Fibroblast of skin of right biceps (primary cell): ENCODE results near the gene NOS1AP.

ENCODE experiments used
- DNase-seq: peaks from one replicate; pipeline ENCODE4 v3.0.0-alpha.2; 2013

The NOS1AP gene

DNA sequence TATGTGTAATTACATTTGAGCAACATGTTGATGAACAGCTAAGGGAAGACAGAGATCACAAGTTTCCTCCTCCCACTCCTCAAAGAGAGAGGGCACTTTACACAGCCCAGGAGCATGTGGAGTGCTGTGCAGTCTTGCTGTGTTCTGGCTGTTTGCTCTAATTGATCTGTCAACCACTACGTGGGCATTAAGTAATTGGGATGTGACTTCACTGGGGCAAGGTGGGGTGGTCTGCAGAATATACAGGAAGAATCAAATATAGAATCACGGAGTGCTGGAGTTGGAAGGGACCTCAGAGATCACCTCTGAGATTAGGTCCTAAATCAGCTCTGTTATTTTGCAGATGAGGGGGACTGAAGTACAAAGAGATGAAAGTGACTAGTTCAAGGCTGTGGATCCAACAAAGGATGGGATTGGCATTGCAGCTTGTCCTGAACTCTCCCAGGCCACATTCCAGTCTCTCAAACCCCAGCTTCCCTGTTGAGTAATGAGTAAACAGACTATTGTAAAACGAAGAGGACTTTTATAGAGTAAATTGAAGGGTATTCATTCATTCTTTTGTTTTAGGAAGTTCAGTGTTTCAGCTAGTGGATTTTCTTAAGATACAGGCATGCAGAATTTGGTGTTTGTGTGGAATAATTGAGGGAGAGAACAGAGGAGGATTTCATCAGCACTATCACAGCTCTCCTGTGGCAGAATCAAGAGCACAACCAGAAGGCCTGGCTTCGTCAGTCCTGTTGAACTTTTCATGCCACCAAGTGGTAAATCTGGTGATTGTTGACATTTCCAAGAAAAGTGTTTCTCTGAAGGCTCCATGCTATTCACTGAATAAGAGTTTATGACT lies 22.4 kb downstream of the NOS1AP start:
- no peak for DNase-seq

DNA sequence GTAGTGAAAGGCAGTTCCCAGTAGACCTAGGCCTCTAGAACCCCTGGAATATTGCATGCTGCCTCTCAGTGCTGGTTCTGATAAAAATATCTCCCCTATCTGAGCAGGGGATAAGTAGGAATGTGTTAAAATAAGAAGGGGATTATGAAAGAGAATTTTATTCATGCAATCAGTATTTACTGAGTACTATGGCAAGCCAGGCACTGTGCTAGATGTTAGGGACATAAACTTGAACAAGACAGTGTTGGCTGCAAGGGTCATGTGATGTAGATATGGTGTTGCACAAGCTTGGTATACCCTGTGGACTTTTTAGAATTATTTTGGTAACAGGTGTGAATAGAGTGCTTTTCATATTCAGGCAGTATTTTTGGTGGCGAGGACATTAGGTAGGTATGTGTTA lies 23.6 kb downstream of the NOS1AP start:
- DNase-seq, result no peak

DNA sequence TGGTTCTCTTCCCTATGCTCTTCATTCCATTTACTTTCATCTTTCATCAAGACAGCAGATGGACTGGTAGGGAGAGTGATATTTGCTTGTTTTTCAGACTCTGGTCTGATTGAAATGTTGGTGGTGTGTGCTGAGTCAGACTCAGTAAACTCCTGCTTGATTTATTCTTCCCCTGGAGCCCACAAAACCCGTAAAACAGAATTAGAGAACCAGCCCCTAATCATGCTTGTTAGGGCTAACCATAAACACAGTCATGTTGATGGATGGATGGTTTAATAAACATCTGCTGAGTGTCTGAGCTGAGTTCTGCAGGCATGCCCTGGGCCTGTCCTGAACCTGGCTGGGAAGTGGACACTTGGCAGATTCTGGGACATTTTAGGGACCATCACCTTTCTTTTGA lies 24.8 kb downstream of the NOS1AP start:
- DNase-seq, result no peak

DNA sequence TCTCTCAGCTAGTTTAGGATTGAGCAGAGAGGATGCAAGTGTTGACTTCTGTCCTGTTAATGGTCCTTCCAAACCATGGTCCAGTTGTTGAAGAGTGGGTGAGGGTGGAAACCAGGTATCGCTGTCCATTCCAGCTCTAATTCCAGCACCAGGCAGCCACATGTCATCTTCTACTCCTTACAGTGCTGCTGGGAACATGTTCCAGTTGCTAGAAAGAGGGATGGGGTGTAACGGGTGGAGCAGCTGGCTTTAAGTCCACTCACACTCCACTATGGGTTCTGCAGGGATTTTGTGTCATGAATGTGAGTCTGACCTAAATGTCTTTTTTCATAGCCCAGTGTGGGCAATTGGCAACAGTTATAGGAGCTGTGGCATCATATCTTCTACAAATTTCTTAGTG lies 25.2 kb downstream of the NOS1AP start:
- DNase-seq, result no peak

DNA sequence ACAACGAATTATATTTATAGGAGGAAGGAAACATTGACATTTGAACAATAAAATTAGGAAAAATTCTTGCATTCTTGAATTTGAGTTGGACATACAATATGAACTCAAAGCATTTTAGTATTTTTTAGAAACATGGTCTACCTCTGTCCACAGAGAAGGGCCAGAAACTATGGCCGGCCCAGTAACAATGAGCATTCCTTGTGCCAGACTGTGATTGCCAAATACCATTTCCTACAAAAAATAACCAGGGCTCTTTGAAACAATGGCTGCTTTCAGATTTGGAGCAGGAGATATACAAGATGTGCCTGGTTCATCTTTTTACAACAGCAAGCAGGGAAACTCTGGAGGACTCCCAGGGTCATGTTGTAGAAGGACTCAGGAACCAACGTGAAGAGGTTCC lies 38.4 kb downstream of the NOS1AP start:
- DNase-seq, result no peak

DNA sequence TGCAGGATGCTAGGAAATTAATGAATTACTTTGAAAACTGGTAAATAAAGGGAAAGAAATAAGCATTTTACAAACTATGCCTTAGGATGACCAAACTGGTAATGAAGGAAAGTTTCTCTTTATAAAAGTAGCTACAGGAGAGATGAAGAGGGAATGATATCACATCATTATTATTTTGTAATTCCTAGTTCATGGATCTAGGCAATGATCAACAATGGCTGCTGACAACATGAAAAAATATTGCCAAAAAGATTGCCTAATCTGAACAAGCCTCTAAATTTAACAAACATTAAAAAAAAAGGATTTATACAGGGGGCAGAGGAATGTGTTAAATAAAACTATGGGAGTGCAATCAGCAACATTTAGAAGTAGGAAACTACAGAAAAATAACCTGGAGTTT lies 38.9 kb downstream of the NOS1AP start:
- no peak for DNase-seq

DNA sequence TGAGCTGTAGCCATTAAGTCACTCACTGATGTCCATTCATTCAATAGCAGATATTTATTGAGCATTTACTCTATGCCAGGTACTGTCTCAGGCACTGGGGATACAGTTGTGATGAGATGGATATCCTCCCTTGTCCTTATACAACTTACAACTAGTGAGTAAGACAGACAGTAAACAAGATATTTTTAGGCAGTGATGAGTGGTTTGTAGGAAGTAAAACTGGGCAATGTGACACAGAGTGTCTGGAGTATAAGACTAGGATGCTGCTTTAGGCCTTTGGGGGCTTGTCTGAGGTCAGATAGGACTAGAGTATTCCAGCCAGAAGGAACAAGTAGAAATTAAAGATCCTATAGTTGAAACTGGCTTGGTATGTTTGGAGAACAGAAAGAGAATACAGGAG lies 41.4 kb downstream of the NOS1AP start:
- DNase-seq, result no peak

DNA sequence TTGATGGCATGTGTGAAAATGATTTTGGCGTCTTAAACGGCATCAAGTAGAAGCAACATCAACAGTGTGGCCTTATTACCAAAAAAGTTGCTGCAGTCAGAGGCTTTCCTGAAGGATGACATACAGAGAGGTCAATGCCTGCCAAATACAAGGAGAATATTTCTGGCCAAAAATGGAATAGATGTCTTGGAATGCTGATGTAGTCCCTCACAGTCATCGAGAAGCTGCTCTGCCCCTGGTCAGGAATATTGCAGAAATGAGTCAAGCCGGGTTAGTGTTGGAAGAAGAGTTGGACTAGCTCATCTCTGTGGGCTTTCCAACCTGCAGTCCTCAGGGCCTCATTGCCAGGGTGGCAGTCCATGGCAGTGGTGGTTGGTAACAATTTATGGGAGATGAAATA lies 42.1 kb downstream of the NOS1AP start:
- peak; percentile 3 for DNase-seq

DNA sequence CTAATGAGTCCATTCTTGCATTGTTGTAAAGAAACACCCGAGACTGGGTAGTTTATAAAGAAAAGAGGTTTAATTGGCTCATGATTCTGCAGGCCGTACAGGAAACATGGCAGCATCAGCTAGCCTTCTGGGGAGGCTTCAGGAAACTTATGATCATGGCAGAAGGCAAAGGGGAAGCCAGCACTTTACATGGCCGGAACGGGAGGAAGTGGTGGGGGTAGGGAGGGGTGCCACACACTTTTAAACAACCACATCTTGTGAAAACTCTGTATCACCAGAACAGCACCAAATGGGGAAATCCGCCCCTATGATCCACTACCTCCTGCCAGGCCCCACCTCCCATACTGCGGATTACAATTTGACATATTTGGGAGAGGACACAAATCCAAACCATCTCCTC lies 43.9 kb downstream of the NOS1AP start:
- DNase-seq, result no peak

DNA sequence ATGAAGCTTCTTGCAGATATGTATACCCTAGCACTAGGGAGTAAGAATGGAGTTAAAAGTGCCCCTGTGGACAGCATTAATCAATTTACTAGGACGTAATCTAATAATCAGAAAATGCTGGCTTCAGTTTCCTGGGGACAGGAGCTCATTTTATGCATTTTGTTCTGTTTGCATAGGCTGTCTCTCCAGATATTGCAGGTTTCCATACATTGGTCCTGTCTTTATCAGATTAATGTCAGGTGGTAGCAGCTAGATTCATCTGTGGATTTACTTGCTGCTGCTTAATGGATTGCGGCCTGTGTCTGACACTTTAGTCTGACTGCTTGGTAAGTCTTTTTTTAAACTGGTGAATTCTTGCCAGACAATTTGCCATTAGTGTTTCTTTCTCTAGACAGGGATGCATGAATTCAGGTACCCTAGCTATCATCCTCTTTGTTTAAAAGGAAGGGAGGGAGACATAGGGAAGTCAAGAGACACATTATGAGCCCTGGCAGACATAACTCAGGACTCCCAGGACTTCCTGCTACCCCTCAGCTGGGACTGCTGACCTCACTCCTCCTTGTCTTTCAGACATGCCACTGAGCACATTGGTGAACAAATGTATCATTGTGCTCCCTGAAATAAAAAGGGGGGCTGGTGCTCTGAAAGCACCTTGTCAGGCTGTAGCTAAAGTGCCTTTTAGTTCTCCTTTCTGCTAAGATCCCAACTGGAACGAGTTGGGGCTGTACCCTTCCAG lies 47.7 kb downstream of the NOS1AP start:
- DNase-seq, result no peak

DNA sequence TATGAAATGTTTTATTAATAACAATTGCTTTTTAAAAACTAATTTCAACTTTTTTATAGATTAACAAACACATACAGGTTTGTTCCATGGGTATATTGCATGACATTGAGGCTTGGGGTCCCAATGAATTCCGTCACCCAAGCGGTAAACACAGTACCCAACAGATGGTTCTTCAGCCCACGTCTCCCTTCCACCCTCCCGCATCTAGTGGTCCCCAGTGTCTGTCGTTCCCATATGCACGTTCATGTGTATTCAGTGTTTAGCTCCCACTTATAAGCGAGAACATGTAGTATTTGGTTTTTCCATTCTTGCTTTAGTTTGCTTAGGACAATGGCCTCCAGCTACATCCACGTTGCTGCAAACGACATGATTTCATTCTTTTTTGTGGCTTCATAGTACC lies 48.6 kb downstream of the NOS1AP start:
- no peak for DNase-seq

DNA sequence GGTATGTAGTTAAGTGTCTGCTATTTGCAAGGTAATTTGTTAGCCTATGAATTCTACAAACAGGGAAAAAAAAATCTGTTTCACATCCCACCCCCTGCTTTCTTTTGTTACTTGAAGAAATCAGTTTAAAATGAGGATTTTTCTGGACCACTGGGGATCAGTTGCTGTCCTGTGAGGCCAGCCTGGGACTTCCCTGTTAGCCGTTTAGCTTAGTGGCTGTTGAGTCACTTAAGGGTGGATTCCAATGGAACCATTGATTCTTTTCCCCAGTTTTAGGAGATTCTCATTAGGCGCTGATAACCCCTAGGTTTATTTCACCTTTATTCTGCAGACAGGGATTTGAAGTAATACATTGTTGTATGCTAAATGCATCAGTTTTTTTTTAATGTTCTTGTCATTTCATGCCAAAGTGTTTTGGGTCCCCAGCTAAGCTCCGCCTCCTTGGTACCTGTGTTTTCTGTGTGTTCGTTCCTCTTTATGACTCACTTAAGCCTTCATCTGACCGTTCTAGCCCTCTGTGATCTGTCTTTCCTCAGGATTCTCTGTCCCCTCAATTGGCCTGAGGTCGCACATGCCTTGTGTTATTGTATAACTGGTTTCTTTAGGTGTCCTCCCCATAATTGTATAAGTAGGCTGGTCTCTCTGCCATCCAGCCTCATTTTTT lies 59.3 kb downstream of the NOS1AP start:
- DNase-seq, result no peak

DNA sequence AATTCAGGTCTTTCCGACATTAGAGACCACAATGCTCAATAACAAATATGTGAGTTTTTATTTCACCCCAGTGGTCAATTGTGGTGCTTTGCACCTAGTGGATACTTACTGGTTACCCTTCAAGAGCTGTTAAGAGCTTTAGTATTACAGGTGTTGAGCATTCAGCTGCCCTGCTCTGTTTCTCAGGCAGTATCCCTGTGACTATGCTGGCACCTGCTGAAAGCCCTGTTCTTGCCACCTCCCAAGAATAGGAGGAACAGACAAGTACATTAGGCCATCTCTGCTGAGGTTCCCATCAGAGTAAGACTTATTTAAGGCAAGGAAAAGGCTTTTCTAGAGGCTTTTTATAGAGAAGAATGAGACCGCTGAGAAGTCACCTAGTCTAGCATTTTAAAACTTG lies 60.8 kb downstream of the NOS1AP start:
- DNase-seq, result no peak

DNA sequence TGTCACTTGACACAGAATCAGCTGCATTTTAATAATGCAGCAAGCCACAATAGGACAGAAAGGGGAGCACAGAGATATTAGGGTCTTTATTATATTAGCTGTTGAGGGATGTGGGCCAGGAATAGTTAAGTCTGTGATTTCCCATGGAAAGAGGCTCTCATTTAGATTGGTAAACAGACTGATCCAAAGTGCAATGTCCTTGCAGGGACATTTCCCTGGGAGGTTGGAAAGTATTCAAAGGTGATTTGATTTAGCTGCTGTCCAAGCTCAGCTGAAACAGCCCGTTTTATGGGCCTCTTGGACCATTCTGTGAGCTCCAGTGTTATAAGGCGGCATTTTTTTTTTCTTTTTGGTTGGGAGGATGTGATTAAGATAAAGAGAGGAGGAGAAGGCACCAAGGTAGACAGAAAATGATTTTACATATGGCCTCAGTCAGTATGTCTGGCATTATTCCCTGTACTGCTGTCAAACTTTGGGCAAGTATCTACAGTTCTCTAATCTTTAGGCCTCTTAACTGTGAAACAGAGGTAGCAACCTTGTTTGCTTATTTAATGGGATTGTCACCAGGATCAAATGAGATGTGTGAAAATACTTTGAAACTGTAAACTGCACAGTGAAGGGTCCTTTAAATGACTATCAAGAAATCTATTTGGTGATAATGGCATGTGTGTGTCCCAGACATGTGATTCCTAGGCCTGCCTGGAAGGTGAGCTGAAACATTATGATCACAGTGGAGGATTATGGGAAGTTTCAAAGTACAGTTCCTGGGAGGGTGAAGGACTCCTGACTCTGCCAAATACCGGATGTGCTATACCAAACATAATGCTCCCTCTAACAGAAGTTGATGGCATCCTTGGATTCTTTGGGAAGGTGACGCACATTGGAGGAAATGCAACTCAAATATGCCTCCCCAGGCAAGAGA lies 62.2 kb downstream of the NOS1AP start:
- no peak for DNase-seq

DNA sequence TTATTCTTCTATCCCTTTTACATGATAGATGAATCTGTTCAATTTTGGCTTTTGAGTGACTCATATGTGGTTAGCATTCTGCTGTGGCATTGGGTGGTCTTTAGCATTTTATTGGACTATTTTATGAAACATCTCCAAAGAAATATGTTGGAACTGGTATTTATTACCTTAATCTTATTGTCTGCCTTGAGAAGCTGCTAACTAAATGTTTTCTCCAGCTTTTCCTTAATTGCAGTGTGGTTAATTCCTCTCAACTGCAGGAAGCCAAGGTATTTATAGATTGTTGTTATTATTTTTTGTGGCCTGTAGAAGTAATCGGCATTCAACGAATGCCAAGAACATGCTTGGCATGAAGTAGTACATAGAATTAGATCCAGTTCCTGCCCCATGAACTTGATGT lies 64.1 kb downstream of the NOS1AP start:
- peak; percentile 24 for DNase-seq

DNA sequence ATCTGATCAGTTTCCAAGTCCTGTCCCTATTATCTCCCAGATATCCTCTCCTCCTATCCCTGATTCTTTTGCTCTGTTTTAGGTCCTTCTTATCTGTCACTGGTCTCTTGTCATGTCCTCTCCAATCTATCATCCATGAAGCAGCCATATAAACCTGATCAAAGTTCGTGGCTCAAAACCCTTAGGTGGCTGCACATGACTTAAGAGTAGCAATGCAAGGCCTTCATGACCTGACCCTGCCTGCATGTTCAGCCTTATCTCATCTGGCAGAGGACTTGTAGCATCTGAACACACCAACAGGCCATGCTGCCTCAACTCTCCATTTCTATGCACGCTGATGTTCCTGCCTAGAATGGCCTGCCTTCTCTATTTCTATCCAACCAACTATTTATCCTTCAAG lies 65.2 kb downstream of the NOS1AP start:
- no peak for DNase-seq

DNA sequence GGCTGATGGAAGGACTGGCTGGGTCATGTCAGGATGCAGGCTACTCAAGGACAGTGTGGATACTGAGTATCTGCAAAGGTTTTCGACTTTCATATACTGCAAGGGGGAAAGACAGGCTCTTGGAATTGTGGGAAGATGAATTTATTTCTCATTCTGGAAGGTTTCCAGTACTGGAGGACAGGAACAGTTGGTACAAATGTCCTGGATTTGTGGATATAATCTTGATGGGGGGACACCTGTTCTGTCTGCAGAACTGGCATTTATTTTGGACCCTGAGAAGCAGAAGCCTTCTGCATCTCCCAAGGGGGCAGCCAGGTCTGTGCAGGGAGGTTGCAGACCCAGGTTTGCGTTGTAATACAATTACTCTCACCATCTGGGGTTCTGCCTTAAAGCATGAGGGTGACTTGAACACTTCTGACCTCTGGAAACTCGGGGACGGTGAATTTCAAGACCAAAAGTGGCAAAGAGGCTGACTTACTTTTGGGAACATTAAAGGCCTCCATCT lies 65.8 kb downstream of the NOS1AP start:
- DNase-seq, result no peak

DNA sequence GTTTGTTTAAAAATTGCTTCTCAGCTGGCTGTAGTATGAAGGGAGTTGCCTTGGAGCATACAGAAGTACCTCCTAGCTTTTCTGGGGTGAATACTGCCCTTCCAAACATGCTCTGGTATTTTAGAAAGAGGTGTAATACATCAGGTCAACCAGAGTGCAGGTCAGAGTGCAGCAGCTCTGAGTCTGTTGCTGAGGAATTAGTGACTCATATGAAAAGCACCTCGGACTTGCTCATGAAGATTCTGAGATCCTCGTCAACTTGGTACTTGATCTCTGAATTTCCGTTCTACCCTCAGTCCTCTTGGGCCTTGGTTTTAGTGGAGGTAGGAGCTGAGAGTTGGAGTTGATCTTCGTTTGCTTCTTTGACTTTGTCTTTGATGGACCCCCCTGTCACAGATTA lies 67.3 kb downstream of the NOS1AP start:
- DNase-seq, result peak; percentile 83

DNA sequence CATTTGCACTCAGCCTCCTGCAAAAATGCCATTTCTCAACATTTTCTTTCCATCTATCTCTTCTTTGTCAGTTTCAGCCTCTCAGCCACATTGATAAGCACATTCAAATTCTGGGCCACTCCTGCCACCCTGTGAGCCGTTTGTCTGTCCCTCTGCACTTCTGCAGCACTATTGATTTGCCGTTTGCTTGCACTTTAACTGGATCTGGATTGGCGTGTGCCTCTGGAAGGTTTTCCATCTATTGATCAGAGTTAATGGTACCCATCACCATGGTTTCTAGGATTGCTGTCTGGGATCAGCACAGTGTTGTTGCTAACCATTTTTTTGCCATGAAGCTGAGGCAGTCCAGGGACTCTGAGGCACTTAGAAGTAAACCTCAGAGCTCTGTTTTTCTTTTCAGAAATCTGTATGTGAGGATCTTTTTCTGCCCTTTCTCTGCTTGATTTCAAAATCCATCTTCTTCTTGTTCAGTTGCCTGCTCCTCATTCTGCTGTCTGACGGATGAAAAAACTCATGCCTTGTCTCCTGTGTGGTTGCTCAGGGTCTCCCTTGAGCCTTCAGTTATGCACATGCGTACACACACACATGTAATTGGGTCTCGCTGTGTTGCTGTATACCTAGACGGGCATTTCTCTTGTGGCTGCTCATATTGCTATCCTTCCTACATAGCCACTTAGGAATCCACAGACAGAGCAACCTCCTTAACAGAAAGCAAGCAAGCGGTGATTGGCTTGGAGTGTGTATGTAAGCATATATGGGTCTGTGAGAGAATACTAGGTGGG lies 67.9 kb downstream of the NOS1AP start:
- DNase-seq, result no peak

DNA sequence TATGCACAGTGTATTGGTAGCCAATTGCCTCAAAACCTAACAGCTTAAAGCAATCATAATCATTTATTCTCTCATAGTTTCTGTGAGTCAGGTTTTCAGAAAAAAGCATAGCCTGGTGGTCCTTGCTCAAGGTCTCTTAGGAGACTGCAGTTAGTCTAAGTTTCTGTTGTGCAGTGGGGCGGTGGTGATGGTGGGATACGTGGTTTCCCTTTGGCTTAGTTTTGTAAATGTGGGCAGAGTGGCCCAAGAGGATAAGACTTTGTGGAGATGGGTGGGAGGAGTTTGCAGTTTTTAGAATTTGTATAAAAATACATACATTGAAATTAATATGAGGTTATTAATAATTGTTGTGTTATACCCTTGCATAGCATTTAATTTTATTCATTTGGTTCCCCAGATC lies 68.6 kb downstream of the NOS1AP start:
- DNase-seq, result no peak

DNA sequence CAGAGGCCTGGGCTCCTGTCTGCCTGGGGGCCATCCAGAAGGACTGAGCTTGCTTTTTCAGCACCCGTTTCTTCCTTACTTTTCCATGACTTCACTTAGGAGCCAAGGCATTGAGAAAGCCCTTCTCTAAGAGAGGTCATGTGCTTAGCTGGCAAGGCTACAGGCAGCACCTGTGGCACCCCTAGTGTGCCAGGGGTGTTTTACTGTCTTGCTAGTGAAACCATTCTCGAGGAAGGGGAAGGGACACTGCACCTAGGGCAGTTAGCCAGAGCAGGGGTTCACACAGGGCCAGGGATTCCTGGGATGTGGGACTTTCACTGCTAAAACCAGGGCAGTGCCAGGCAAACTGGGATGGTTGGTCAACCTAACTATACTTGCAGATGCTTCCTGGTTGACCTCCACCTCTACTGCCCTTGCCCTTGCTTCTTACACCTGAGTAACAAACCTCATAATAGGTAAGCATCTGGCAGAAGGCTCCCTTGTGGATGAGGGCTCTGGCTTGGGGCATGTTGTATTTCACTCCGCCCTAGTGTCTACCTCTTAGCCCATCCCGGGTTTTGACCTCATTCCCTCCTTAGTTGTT lies 69.2 kb downstream of the NOS1AP start:
- no peak for DNase-seq
